GM23338 (cell line): ENCODE results near the gene RSU1.

Experiments used
- CREB1 ChIP-seq: fragments of 250-450 bp; sonication (Bioruptor Pico); IDR thresholded peaks from 2 replicates; pipeline ENCODE4 v1.5.0; 2020; ENCODE audit warnings: low read depth, mild to moderate bottlenecking, moderate library complexity
- CTCF ChIP-seq, 2 experiments: fragments of 200-600 bp in 1 of 2; sonication (generic) in 1 of 2; conservative IDR thresholded peaks; 2 replicates each; pipeline versions ENCODE4 v1.5.1 to v1.6.1; 2016 to 2017; ENCODE audit warnings: antibody characterized with exemption in 2 of 2, low read depth in 2 of 2, mild to moderate bottlenecking in 2 of 2, moderate library complexity in 1 of 2
- EZH2 ChIP-seq: fragments of 200-600 bp; sonication (generic); IDR thresholded peaks from one replicate; pipeline ENCODE4 v1.8.0; 2017; ENCODE audit warnings: antibody characterized with exemption, mild to moderate bottlenecking, low read depth; ENCODE audit not compliant: unreplicated experiment
- EZH2phosphoT487 ChIP-seq: fragments of 200-600 bp; sonication (generic); IDR thresholded peaks from one replicate; pipeline ENCODE4 v1.8.1; 2018; ENCODE audit warnings: antibody characterized with exemption; ENCODE audit not compliant: unreplicated experiment

- TF ChIP-seq CTCF (conservative IDR thresholded peaks at IDR 0.05; ENCODE audit: low read depth in 2 of 2) (no peak), CREB1 (no peak), EZH2phosphoT487 (no peak), EZH2 (no peak)
These were observed 46.6 kb downstream of the RSU1 start for GRCh38 chr10:16770670-16771069.
